GM12878 (cell line): Measurements from ENCODE around the gene RANBP3. TPM values are rescaled to one million over a fixed set of nuclear protein-coding genes. Genes with fewer than 3 reads are reported as not detected.
A peak's percentile ranks its signal among the peaks of the same experiment; 100 is the strongest.

Source experiments
- ATAC-seq: fragments of 200-7000 bp; cut with Tn5 transposase; 3 replicates; pipeline ENCODE4 v1.9.1; 2020; ENCODE audit warnings: mild to moderate bottlenecking, moderate library complexity
- BruUV-seq: library from RNA; stranded (reverse); fragments of 400-500 nt; replicated peaks from 2 replicates; lab custom pipeline; 2021; lab: Mats Ljungman, UMichigan
- CTCF ChIA-PET: fragments of 300-600 bp; sonication (Branson Sonifier 250); formaldehyde crosslinking; extraction: SDS; loops from one replicate; lab custom pipeline; 2021; ENCODE audit warnings: inconsistent platforms; lab: Yijun Ruan, JAX
- POLR2A ChIA-PET: fragments of 350-600 bp; formaldehyde crosslinking; extraction: SDS; loops from one replicate; lab custom pipeline; 2021; ENCODE audit warnings: inconsistent platforms; lab: Charles Lee
- RAD21 ChIA-PET: fragments of 300-600 bp; sonication (Branson Sonifier 250); formaldehyde crosslinking; loops from one replicate; lab custom pipeline; 2023; ENCODE audit warnings: antibody characterized with exemption; ENCODE audit not compliant: unreplicated experiment; lab: Charles Lee
- SMC1A ChIA-PET: fragments of 300-600 bp; sonication (Branson Sonifier 250); formaldehyde crosslinking; loops from one replicate; lab custom pipeline; 2023; ENCODE audit not compliant: unreplicated experiment, uncharacterized antibody; lab: Charles Lee
- DNase-seq: peaks from one replicate; pipeline ENCODE4 v3.0.0-alpha.2; 2011; ENCODE audit warnings: low read depth, low spot score
- FAIRE-seq: peaks from 3 replicates; lab custom pipeline; 2011; peaks lifted over from hg19 to GRCh38; lab: Jason Lieb, UNC
- H2AFZ ChIP-seq: 2 replicates; pipeline ENCODE4 v1.6.0; 2011; ENCODE audit warnings: low read depth, low read length, control low read depth; ENCODE audit not compliant: control insufficient read depth
- H3K27ac ChIP-seq: 2 replicates; pipeline ENCODE4 v1.5.1; 2011; ENCODE audit warnings: control low read depth; ENCODE audit not compliant: control insufficient read depth, insufficient read depth
- H3K27me3 ChIP-seq, 2 experiments: replicated peaks in 1 of 2; 2 replicates each; pipeline versions ENCODE4 v1.6.0 to v1.6.1; 2011; ENCODE audit warnings: low read length in 1 of 2; ENCODE audit not compliant: control insufficient read depth in 2 of 2, insufficient read depth in 2 of 2
- H3K36me3 ChIP-seq, 2 experiments: 2 replicates each; pipeline ENCODE4 v1.5.1; 2011; ENCODE audit warnings: low read length in 1 of 2; ENCODE audit not compliant: control insufficient read depth in 2 of 2, insufficient read depth in 2 of 2
- H3K4me1 ChIP-seq: 2 replicates; pipeline ENCODE4 v1.6.1; 2011; ENCODE audit warnings: mild to moderate bottlenecking, low read length, moderate library complexity, mixed read lengths; ENCODE audit not compliant: control insufficient read depth, insufficient read depth
- H3K4me2 ChIP-seq: 2 replicates; pipeline ENCODE4 v1.6.0; 2011; ENCODE audit warnings: control low read depth; ENCODE audit not compliant: control insufficient read depth, insufficient read depth
- H3K4me3 ChIP-seq: fragments of 200-600 bp; sonication (generic); 2 replicates; pipeline ENCODE4 v1.5.1; 2016
- H3K79me2 ChIP-seq: 2 replicates; pipeline ENCODE4 v1.6.0; 2011; ENCODE audit warnings: low read length; ENCODE audit not compliant: control insufficient read depth, insufficient read depth
- H3K9ac ChIP-seq: 2 replicates; pipeline ENCODE4 v1.8.0; 2011; ENCODE audit warnings: low read length, control low read depth, mixed read lengths; ENCODE audit not compliant: control insufficient read depth, insufficient read depth
- H3K9me3 ChIP-seq: replicated peaks from 3 replicates; pipeline ENCODE4 v1.5.1; 2011; ENCODE audit warnings: mild to moderate bottlenecking, low read length; ENCODE audit not compliant: control insufficient read depth, insufficient read depth
- H4K20me1 ChIP-seq: 2 replicates; pipeline ENCODE4 v1.6.0; 2011; ENCODE audit not compliant: control insufficient read depth, insufficient read depth
- NFIC ChIP-seq: IDR thresholded peaks from 2 replicates; pipeline ENCODE4 v1.6.1; 2012; ENCODE audit warnings: low read depth, mild to moderate bottlenecking, inconsistent platforms, low read length, moderate library complexity
- PML ChIP-seq: IDR thresholded peaks from 2 replicates; pipeline ENCODE4 v1.6.1; 2012; ENCODE audit warnings: low read length, inconsistent platforms
- POLR2A ChIP-seq: IDR thresholded peaks from 2 replicates; pipeline ENCODE4 v1.6.1; 2011; ENCODE audit warnings: low read depth, mild to moderate bottlenecking, low read length
- SREBF2 ChIP-seq: IDR thresholded peaks from 2 replicates; pipeline ENCODE4 v1.6.1; 2012; ENCODE audit warnings: mild to moderate bottlenecking, low read length
- SUZ12 ChIP-seq: fragments of 200-600 bp; sonication (generic); IDR thresholded peaks from one replicate; pipeline ENCODE4 v1.6.1; 2018; ENCODE audit warnings: antibody characterized with exemption, mild to moderate bottlenecking; ENCODE audit not compliant: unreplicated experiment
- USF2 ChIP-seq: IDR thresholded peaks from 2 replicates; pipeline ENCODE4 v1.6.1; 2011; ENCODE audit warnings: low read depth, low read length, improper control_type of control experiment, borderline replicate concordance
- ZBED1 ChIP-seq: IDR thresholded peaks from 2 replicates; pipeline ENCODE4 v1.6.1; 2016; ENCODE audit warnings: borderline replicate concordance
- WGBS: methylation state at CpG from one replicate; pipeline ENCODE4 v1.1.6; 2016; ENCODE audit warnings: low lambda C conversion rate; ENCODE audit not compliant: insufficient replicate concordance, insufficient coverage; ENCODE audit errors: missing lambda C conversion rate; 5-methylcytosine and 5-hydroxymethylcytosine counted together
- in situ Hi-C: fragments of 300-500 bp; cut with MboI; formaldehyde crosslinking; loops from 9 replicates; pipeline ENCODE4 v1.14.3; 2018; ENCODE audit warnings: mixed read lengths
- intact Hi-C: fragments of 100-400 bp; cut with micrococcal nuclease; formaldehyde crosslinking; loops from one replicate; pipeline ENCODE4 v1.14.2; 2022; ENCODE audit not compliant: unreplicated experiment
- polyA plus RNA-seq, 11 experiments: library from polyadenylated mRNA; depleted of rRNA in 4 of 11; unstranded in 6 of 11; stranded (reverse) in 5 of 11; fragments of >200 nt; fragmentation: Nextera tagmentation in 4 of 11; fragmentation: Illumina TruSeq in 1 of 11; extraction: Ambion mirVana in 4 of 11; extraction: Trizol in 1 of 11; gene quantifications; 1 replicate in 1 of 11; 2 replicates in 10 of 11; pipeline versions ENCODE4 v1.2.1 to v1.2.3, GENCODE V29; 2011 to 2016; ENCODE audit warnings: inconsistent platforms in 2 of 11, missing spikeins in 2 of 11, low read depth in 1 of 11
- total RNA-seq, 4 experiments: library from RNA; depleted of rRNA in 3 of 4; stranded (reverse); fragments of >200 nt in 3 of 4; fragmentation: Illumina TruSeq in 1 of 4; extraction: Trizol in 1 of 4; gene quantifications; 2 replicates each; pipeline versions ENCODE4 v1.2.1 to v1.2.3, GENCODE V29; 2013 to 2021
- TF ChIP-seq, protein P1 (sequence below): fragments of 450-650 bp; formaldehyde crosslinking; IDR thresholded peaks from 2 replicates; pipeline ENCODE4 v1.4.0; 2020; ENCODE audit warnings: mild to moderate bottlenecking, moderate library complexity

RANBP3 gene
- total and polyA plus RNA-seq, 10 of the 15 experiments (the other 5 are each of a cell fraction or from before 2014, with no cell fraction given) = 1.1 to 81.6 (median 60.0) TPM

DNA sequence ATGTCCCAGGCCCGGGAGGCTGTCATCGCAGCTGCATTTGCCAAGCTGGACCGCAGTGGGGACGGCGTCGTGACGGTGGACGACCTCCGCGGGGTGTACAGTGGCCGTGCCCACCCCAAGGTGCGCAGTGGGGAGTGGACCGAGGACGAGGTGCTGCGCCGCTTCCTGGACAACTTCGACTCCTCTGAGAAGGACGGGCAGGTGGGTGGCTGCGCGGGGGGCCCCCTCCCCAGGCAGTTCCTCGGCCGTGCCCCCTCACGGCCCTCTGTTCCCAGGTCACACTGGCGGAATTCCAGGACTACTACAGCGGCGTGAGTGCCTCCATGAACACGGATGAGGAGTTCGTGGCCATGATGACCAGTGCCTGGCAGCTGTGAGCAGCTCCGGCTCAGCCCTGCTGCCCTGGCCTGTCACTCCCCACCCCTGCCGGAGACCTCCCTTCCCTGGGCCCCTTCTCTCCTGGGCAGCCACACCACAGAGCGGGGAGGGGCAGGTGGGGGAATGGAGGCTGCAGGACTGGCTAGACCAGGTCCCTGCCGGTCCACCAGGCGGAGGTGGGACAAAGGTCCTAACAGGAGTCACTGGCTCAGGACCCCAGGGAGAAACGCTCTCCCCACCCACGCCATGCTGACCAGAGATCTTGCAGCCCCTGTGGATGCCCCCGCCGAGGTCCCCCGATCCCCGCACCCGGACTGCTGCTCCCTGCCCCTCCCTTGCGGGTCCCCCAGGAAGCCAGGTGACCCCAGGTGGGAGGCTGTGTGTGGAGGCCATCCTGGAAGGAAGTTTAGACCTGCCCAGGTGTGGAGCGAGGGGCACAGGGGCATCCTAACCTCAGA, 62.8 kb downstream of the RANBP3 start:
- FAIRE-seq (no peak), DNase-seq (no peak), ATAC-seq (no peak)
- Histone ChIP-seq H3K36me3 (peaks cover 3 to 27% of the 10 kb centered on the region in 2 experiments; a peak in 3 of 4 replicates), H3K79me2 (no peaks in the 10 kb centered on the region), H3K27ac (no peak overlapping the region), H4K20me1 (no peaks in the 10 kb centered on the region), H3K9ac (no peak overlapping the region), H3K4me1 (no peaks in the 10 kb centered on the region), H3K9me3 (no peaks in the 10 kb centered on the region), H3K4me3 (no peak overlapping the region), H2AFZ (no peak overlapping the region), H3K27me3 (no peaks in the 10 kb centered on the region), H3K4me2 (no peak overlapping the region)
- intact Hi-C loops = no loop called here
- ChIA-PET CTCF (no interaction called here), POLR2A (no interaction called here), SMC1A (no interaction called here), RAD21 (no interaction called here)
- in situ Hi-C loops = no loop called here
- 97% methylated on average over 42 of the region's 42 CpGs for WGBS
- TF ChIP-seq, protein P1, sequence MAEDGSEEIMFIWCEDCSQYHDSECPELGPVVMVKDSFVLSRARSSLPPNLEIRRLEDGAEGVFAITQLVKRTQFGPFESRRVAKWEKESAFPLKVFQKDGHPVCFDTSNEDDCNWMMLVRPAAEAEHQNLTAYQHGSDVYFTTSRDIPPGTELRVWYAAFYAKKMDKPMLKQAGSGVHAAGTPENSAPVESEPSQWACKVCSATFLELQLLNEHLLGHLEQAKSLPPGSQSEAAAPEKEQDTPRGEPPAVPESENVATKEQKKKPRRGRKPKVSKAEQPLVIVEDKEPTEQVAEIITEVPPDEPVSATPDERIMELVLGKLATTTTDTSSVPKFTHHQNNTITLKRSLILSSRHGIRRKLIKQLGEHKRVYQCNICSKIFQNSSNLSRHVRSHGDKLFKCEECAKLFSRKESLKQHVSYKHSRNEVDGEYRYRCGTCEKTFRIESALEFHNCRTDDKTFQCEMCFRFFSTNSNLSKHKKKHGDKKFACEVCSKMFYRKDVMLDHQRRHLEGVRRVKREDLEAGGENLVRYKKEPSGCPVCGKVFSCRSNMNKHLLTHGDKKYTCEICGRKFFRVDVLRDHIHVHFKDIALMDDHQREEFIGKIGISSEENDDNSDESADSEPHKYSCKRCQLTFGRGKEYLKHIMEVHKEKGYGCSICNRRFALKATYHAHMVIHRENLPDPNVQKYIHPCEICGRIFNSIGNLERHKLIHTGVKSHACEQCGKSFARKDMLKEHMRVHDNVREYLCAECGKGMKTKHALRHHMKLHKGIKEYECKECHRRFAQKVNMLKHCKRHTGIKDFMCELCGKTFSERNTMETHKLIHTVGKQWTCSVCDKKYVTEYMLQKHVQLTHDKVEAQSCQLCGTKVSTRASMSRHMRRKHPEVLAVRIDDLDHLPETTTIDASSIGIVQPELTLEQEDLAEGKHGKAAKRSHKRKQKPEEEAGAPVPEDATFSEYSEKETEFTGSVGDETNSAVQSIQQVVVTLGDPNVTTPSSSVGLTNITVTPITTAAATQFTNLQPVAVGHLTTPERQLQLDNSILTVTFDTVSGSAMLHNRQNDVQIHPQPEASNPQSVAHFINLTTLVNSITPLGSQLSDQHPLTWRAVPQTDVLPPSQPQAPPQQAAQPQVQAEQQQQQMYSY (CRISPR knock-in tag) = no peak
- TF ChIP-seq SUZ12 = no peak
- TF ChIP-seq PML = no peak
- TF ChIP-seq USF2 = no peak
- TF ChIP-seq SREBF2 = no peak
- TF ChIP-seq ZBED1 = no peak
- no peak for TF ChIP-seq NFIC
- peak; percentile 42; the same call in 1 of the 2 replicates for TF ChIP-seq POLR2A
- no TSS peak for BruUV-seq
